ENCODE measurements around the gene RELN.

GRCh38 chr7:103811290-103811689 is 178.2 kb downstream of the RELN start:
- TF ChIP-seq POLR2AphosphoS5 (IDR thresholded peaks at IDR 0.05; ENCODE audit: low read depth, low read length) (no peak), POLR2A (IDR thresholded peaks at IDR 0.05; ENCODE audit: low read depth, low read length) (no peak), TAF1 (IDR thresholded peaks at IDR 0.05; ENCODE audit: low read depth, low read length) (no peak), PAX5 (IDR thresholded peaks at IDR 0.05; ENCODE audit: insufficient read depth, low read length, severe bottlenecking) (no peak), POU2F2 (IDR thresholded peaks at IDR 0.05; ENCODE audit: low read depth, low read length) (no peak), SPI1 (IDR thresholded peaks at IDR 0.05; ENCODE audit: low read depth, low read length) (no peak)
